Stimulated activated CD8-positive, alpha-beta memory T cell treated with anti-CD3 and anti-CD28 coated beads, Interleukin-7, amount 100 ng/mL, for 1 hour (primary cell): Measurements from ENCODE around the gene SMAD3.
"Not testable (repeated sequence)": the region's sequence is repeated elsewhere in the genome, so short reads cannot be mapped to it uniquely, and the experiment has no call there.

ENCODE experiments used
- DNase-seq, 2 donors: peaks; one replicate each; pipeline ENCODE4 v3.0.0-alpha.2; 2020; ENCODE audit warnings: low read depth in 2 of 2

The SMAD3 gene

DNA sequence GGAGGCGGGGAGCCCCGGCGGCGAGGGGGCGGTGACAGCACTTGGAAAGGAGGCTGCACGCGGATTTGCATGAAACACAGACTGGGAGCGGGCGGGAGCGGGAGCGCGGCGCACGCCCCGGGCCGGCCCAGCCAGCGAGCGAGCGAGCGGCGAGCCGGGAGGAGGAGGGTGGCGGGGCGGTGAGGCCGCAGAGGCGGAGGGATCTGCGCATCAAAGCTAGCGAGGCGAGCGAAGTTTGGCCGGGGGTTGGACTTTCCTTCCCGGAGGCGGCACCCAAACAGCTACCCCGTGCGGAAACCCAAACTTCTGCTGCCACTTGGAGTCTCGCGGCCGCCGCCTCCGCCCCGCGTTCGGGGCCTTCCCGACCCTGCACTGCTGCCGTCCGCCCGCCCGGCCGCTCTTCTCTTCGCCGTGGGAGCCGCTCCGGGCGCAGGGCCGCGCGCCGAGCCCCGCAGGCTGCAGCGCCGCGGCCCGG is at the start of gene SMAD3:
SMAD3 (plus strand) TSS at position 72 of the 475 bp plus-strand sequence. CDS start 553 bp downstream, outside the sequence.
- peak; percentile 38 to 49 for DNase-seq

GRCh38 chr15:67017311-67017710 is 48.1 kb upstream of the SMAD3 start:
- no peak for DNase-seq

DNA sequence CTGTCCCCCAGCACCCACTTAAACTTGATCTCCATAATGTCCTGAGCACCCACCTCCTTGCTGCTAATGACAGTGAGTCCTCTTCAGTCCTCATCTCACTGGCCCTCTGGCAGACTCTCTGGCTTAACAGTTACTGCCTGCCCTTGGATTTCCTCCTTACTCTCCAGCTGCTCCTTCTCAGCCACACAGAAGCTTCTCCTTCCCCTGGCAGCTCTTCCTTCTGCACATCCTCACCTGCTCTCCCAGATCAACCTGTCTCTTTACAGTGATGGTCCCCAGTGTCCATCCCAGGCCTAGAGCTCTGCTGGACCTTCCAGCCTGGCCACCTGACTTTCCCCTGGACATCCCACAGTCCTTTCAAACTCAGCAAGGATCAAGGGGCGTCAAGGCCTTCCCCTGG is 47.4 kb upstream of the SMAD3 start:
- no peak for DNase-seq

DNA sequence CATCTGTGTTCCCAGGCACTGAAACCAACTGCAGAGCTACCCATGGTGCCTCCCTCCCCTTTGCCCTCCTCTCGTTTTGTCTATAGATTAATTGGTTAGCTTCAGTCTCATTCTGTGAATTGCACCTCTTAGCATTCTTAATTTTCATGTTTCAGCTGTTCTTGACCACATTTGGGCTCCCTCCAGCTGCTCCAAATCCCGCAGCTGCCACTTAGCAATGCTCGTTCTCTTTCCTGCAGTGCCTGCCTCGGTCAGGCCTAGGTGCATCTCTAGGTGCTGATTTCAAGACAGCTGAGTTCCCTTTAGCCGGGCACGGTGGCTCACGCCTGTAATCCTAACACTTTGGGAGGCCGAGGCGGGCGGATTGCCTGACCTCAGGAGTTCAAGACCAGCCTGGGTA is 47.0 kb upstream of the SMAD3 start:
- DNase-seq, result no peak

- DNase-seq, result no peak
These were observed 46.3 kb upstream of the SMAD3 start for GRCh38 chr15:67019069-67019468.

GRCh38 chr15:67019884-67020520 is 45.4 kb upstream of the SMAD3 start:
- no peak for DNase-seq

GRCh38 chr15:67020668-67021067 is 44.7 kb upstream of the SMAD3 start:
- not testable (repeated sequence) for DNase-seq

DNA sequence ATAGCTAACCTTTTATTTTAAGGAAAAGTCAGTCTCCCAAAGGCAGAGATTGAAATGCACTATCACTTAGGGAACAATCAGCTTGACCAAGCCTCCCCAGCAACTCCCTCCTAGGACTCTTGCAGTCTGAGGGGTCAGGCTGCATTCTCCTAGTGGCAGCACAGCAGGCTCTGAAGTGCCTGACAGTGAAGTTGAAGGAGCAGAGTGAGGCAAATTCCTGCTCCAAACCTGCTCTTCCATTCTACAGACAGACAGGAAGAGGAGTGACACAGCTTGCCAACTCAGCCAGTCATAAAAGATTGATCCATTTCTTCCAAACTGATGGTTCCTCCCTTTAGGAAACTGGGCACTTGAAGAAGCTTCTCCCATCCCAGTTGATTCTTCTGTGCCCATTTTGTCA is 43.9 kb upstream of the SMAD3 start:
- DNase-seq, result no peak

GRCh38 chr15:67022587-67023105 is 42.8 kb upstream of the SMAD3 start:
- no peak for DNase-seq

DNA sequence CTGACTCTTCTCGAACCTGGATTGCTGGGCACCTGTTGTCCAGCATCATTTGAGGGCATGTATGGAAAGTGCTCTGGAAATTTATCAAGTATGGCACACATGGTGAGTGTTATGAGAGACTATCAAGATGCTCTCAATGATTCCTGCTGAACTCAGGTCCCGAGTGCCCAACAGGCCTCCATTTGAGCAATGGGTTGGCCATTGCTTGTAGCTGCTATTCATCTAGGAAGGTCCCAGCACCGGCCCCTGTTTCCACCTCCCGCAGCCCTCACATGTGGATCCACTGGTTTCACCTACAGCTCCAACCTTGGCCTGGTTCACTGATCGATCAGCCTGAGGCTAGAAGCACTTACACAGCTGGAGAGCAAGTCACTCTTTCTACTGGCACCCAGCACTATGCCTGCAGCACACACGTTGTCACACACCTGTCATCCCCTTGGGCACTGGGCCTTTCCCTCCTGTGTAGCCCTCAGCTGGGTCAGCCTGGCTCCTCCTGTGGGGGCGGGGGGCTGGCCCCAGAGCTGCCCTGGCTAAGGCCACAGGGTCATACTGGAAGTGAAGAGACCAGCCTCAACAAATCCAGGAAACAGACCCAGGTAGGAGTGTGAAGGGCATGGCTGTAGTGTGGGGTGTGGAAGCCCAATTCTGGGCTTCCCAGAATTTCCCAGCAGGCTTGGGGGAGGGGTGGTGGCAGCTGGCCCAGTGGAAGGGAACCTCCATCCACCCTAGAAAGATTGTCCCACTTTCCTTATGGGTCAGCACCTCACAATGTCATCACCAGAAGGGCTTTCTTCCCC is 41.7 kb upstream of the SMAD3 start:
- no peak for DNase-seq

GRCh38 chr15:67024314-67024997 is 40.9 kb upstream of the SMAD3 start:
- DNase-seq, result no peak

DNA sequence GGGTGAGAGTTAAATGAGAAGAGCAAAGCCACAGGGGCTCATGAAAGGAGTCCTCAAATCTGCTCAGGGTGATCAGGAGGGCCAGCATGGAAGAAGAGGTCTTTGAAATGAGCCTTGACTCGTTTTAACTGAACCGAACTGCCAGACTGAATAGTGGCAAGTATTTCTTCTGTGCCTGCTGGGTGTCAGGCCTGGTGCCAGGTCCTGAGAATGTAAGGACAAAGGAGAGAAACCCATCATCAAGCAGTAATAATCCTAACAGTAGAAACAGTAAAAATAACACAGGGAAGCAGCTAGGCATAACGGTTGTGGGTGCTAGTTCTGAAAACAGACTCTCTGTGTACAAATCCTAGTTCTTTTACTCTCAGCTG is 40.4 kb upstream of the SMAD3 start:
- no peak for DNase-seq

GRCh38 chr15:67025719-67026609 is 39.4 kb upstream of the SMAD3 start:
- DNase-seq, result no peak

GRCh38 chr15:67026610-67026967 is 38.8 kb upstream of the SMAD3 start:
- no peak for DNase-seq

- DNase-seq, result not testable (repeated sequence)
These were observed 37.0 kb upstream of the SMAD3 start for GRCh38 chr15:67028440-67028839.

DNA sequence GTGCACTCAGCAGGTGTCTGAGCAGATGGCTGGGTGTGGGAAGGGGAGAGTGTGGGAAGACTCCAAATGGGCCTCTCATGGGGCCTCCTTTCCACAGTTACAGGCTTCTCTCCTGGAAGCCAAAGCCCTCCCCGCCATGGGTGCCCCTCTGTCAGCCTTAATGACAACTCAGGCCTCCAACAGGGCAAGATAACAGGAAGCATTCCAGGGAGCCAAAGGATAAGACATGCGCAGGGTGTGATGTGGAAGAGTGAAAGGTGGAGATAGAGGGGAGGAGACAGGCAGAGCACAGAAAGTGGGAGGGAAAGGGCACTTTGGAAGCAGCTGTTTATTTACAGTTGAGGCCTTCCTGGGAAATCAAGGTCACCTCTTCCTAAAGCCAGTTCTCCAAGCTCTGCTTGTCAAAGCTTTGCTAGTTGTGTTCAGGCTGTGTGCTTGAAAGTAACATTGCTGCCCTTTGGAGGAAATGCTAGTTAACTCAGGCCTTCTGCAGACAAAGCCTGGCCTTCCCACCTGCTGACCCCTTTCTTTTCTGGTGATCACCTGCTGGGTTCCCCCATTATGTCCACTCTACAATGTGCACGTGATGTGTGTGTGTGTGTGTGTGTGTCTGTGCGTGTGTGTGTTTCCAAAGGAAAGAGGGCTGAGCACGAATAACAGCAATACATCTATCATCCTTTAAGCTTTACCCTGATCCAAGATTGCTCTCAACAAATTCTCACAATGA is 35.2 kb upstream of the SMAD3 start:
- no peak for DNase-seq

DNA sequence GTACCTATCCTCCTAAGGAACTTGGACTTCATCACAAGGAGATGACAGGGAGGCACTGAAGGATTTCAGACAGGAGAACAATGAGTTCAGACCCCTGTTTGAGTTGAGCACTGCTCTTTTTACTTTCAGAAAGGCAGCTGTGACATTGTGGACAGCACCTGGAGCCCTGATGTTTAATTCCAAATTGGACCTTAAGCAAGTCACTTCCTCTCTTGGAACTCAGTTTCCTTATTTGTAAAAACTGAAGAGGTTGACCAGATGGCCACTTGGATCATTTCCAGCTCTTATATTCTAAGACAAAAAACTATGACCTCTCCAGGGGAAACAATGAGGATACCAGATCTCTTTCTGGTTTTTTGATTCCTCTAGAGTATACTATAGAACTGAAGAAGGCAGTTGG is 34.1 kb upstream of the SMAD3 start:
- no peak for DNase-seq

GRCh38 chr15:67032608-67033007 is 32.8 kb upstream of the SMAD3 start:
- DNase-seq, result no peak

DNA sequence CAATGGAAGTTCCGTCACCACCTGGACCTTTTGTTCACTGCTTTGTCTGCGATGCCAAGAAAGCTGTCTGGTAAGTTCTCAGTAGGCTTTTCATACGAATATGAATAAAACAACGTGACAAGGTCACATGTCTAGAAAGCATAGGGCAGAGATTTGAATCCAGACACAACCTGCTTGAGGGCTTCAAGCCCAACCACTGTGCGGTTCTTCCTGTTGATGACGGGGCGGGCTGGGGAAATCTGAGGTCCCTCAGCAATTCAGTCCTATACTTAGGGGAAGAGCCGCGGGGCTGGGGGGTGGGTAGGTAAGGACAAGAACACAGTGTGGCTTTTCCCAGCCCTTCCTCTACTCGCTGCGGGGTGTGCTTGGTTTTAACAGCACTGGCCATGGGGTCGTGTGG is 32.4 kb upstream of the SMAD3 start:
- DNase-seq, result no peak

DNA sequence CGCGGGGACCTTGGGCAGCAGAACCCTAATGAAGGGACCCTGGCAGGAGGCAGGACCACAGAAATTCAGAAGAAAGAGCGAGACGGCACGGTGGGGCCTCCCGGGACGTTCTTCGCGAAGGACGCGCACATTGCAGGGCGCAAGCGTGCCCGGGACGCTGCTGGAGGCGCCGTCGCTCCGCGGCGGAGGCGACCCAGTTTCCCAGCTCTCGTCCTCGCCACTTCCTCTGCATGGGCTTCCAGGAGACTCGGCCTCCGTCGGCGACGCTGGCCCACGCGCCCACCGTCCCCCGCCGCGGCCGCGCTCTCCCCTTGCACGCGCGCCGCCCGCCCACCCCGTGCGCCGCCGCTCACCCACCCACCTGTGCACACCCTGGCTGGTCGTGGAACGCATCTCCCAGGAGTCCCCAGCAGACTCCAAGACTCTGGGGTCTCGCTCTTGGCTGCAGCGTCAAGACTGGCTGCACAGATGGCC is 31.8 kb upstream of the SMAD3 start:
- no peak for DNase-seq

GRCh38 chr15:67035886-67036285 is 29.5 kb upstream of the SMAD3 start:
- no peak for DNase-seq
